Uterus (tissue), 2 donors: ENCODE data around the gene SORBS1.

Experiments
- CTCF ChIP-seq, 4 experiments: fragments of 200-600 bp in 2 of 4; fragments of 450-650 bp in 2 of 4; sonication (generic) in 2 of 4; IDR thresholded peaks; one replicate each; pipeline ENCODE4 v1.5.1; 2016 to 2019; ENCODE audit warnings: antibody characterized with exemption in 4 of 4, mild to moderate bottlenecking in 2 of 4, moderate library complexity in 1 of 4
- POLR2A ChIP-seq, 2 donors: fragments of 450-650 bp; IDR thresholded peaks; one replicate each; pipeline ENCODE4 v1.6.1; 2016; ENCODE audit warnings: antibody characterized with exemption in 2 of 2, mild to moderate bottlenecking in 1 of 2, moderate library complexity in 1 of 2

- TF ChIP-seq CTCF (IDR thresholded peaks at IDR 0.05) (no peak), POLR2A (IDR thresholded peaks at IDR 0.05) (no peak)
Observed at GRCh38 chr10:95579835-95580535, 18.8 kb upstream of the SORBS1 start.
